SK-N-SH treated with all-trans-retinoic acid at 6 μM for 48 hours (cell line): ENCODE data around the gene GRIK4.

ENCODE experiments used
- CREB5 ChIP-seq: fragments of 250-450 bp; sonication (Bioruptor Pico); IDR thresholded peaks from 2 replicates; pipeline ENCODE4 v1.5.1; 2020; ENCODE audit warnings: low read depth, mild to moderate bottlenecking, moderate library complexity
- ZNF565 ChIP-seq: fragments of 450-650 bp; formaldehyde crosslinking; conservative IDR thresholded peaks from 2 replicates; pipeline ENCODE4 v1.5.0; 2020; ENCODE audit warnings: low read depth, mild to moderate bottlenecking, moderate library complexity

GRCh38 chr11:120841074-120841473, 329.5 kb downstream of the GRIK4 start:
- TF ChIP-seq ZNF565 (CRISPR knock-in tag) (no peak), CREB5 (no peak)
